HG03571 (cell line): ENCODE measurements around the gene IGSF11.
"Not testable (repeated sequence)": the region's sequence is repeated elsewhere in the genome, so short reads cannot be mapped to it uniquely, and the experiment has no call there.

Source experiments
- ATAC-seq: cut with Tn5 transposase; IDR thresholded peaks from one replicate; pipeline ENCODE4 v1.9.1; 2021; ENCODE audit not compliant: unreplicated experiment

IGSF11 gene, protein sequence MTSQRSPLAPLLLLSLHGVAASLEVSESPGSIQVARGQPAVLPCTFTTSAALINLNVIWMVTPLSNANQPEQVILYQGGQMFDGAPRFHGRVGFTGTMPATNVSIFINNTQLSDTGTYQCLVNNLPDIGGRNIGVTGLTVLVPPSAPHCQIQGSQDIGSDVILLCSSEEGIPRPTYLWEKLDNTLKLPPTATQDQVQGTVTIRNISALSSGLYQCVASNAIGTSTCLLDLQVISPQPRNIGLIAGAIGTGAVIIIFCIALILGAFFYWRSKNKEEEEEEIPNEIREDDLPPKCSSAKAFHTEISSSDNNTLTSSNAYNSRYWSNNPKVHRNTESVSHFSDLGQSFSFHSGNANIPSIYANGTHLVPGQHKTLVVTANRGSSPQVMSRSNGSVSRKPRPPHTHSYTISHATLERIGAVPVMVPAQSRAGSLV

DNA sequence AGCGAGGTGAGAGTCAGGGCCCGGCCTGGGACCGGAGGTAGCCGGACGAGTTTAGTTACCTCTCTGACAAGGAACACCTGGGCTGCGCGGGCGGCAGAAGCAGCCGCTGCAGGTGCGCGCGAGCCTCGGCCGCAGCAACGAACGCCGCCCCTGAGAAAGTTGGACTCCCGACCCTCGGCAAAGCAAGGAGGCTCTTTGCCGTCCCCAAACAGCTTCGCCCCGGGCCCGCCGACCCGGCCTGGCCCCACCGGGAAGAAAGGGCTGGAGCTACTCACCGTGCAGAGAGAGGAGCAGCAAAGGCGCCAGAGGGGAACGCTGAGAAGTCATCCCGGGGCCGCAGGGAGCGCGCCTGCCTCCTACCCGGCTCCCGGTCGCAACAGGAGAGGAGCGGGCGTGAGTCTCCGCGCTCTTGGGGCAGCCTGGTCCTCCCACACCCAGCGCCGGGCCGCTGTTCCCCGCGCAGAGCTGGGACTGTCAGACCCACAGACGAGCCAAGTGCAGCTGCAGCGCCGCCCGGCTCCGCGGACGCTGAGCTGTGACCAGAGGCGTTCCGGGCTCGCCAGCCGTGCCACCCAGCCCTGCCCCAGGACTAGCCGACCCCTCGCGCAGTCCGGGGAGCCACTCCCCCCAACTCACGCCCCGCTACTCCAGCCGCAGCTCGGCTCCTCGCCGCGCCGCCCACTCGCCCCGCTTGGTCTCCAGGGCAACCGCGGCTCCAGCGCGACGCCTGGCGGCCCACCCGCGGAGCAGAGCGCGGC is at the start of gene IGSF11:
Gene IGSF11, minus strand, starts transcription at position 591 of the 758 bp plus-strand sequence. Its CDS starts 264 bp downstream, at position 327.
- ATAC-seq: peak; percentile 96

DNA sequence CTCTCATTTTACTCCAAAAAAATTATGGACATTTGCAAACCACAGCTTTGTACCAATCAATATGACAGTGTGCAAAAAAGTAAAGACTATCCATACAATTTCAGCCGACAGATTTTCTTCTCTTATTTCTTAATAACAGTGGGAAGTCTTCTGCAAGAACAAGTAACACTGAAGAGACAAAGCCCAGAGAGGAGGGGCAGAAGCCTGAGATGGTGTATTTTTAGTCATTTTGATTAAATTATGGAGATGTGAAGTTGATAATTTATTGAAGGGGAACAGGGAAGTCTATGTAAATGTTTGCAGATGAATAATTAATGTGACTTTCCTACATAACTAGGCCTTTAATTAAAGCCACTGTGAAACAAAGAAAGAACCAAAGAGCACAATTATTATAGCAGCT is 45.7 kb upstream of the IGSF11 start:
- ATAC-seq: no peak

DNA sequence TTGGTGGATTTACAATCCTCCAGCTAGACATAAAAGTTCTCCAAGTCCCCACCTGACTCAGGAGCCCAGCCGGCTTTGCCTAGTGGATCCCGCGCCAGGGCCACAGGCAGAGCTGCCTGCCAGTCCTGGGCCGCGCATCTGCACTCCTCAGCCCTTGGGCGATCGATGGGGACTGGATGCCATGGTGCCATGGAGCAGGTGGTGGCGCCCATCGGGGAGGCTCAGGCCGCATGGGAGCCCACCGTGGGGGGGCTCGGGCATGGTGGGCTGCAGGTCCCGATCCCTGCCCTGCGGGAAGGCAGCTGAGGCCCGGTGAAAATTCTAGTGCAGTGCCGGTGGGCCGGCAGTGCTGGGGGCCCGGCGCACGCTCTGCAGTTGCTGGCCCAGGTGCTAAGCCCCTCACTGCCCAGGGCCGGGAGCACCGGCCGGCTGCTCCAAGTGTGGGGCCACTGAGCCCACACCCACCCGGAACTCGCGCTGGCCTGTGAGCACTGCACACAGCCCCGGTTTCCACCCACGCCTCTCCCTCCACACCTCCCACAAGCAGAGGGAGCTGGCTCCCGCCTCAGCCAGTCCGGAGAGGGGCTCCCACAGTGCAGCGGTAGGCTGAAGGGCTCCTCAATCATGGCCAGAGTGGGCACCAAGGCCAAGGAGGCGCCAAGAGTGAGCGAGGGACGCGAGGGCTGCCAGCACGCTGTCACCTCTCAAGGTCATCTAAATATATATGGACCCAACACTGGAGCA is 38.8 kb upstream of the IGSF11 start:
- no peak for ATAC-seq

DNA sequence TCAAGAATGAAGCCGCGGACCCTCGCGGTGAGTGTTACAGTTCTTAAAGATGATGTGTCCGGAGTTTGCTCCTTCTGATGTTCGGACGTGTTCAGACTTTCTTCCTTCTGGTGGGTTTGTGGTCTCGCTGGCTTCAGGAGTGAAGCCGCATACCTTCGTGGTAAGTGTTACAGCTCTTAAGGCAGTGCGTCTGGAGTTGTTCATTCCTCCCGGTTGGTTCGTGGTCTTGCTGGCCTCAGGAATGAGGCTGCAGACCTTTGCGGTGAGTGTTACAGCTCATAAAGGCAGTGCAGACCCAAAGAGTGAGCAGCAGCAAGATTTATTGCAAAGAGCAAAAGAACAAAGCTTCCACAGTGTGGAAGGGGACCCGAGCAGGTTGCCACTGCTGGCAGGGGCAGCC is 37.8 kb upstream of the IGSF11 start:
- not testable (repeated sequence) for ATAC-seq

DNA sequence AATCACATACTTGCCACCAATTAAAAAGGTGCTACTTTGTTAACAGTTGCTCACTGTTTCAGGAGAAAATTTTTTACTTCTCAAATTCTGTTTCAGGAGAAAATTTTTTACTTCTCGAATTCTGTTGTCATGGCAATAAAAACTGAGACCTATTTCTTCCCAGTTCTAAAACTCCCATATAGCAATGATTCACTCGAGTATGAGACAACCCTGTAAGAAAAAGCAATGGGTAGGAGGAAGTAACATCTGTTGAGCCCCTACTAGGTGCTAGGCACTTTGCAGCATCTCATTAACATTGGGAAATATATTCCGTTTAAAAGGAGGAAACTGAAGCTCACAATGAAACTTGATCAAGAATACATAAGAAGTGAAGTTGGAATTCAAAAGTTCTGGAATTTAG is 35.1 kb upstream of the IGSF11 start:
- no peak for ATAC-seq

DNA sequence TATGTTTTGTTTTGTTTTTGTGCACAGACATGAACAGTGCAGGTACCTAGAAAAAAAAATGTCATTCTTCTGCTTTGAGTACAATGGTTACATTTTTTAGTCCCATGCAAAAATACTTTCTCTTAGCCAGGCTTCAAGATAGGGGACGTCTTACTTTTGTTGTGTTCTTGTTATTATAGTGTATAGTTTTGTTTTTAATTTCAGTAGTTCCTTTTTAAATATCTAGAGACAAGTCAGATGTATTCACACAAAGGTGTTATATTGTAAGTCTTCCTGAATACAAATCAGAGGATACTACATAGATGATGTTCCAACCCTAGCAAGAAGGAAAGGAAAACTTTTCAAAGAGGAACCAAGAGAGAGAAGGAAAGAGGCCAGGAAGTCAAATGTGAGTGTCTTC is 28.8 kb upstream of the IGSF11 start:
- no peak for ATAC-seq

DNA sequence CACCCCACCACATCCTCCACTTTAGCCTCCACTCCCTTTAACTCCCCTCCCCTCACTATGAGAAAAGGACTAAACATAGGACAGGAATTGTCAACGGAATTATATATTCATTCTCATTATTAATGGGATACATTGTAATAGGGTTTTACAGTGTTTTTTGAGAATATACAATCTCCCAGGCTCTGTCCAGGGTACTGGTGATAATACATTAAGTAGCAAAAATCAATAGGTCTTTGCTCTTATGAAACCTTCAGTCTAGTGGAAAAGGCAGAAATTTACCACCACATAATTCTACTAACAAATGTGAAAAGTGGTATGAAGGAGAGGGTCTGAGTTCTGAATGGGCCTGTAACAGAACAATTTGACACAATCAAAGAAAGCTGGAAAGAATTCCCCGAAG is 28.2 kb upstream of the IGSF11 start:
- ATAC-seq: no peak

DNA sequence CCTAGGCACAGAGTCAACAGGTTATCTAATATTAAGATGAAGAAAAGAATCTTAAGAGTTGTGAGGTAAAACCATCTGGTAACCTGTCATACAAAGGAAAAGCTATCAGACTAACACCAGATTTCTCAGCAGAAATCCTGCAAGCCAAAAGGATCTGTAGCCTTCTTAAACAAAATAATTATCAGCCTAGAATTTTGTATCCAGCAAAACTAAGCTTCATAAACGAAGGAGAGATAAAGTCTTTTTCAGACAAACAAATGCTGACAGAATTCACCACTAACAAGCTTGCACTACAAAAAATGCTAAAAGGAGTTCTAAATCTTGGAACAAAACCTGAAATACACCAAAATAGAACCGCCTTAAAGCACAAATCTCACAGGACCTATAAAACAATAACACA is 9.9 kb upstream of the IGSF11 start:
- ATAC-seq: no peak

DNA sequence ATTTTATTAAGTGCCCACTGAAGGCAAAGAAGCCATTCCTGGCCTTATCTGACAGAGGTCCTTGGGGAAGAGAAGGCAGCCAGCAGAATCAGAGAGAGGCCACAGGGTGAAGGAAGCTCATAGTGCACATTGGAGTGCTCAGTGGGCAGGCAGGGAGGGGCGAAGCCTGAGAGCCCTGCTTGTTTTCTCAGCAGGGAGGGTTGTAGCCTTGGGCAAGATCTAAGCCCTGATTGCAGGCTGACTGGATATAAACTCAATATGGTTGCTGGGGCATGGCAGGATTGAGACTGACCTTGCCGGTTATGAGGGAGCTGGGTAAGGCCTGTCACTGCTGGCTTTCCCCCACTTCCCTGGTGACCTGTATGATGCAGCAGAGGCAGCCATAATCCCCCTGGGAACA is 7.5 kb upstream of the IGSF11 start:
- no peak for ATAC-seq

DNA sequence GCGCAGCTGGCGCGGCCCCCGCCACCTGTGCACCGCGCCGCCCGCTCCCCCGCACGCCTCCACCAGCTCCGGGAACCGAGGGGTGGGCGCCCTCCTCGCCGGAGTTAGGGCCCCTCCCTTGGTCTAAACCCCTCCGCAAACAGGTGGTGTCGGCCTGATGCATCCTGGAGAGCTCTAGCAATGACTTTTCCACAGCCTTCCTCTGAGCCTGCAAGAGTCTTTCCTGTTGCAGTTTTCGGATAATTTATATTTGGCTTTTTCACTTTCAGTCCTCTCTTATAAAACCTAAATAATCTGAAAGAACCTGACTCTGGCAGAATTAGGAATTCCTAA is 334 bp upstream of the IGSF11 start:
- no peak for ATAC-seq

DNA sequence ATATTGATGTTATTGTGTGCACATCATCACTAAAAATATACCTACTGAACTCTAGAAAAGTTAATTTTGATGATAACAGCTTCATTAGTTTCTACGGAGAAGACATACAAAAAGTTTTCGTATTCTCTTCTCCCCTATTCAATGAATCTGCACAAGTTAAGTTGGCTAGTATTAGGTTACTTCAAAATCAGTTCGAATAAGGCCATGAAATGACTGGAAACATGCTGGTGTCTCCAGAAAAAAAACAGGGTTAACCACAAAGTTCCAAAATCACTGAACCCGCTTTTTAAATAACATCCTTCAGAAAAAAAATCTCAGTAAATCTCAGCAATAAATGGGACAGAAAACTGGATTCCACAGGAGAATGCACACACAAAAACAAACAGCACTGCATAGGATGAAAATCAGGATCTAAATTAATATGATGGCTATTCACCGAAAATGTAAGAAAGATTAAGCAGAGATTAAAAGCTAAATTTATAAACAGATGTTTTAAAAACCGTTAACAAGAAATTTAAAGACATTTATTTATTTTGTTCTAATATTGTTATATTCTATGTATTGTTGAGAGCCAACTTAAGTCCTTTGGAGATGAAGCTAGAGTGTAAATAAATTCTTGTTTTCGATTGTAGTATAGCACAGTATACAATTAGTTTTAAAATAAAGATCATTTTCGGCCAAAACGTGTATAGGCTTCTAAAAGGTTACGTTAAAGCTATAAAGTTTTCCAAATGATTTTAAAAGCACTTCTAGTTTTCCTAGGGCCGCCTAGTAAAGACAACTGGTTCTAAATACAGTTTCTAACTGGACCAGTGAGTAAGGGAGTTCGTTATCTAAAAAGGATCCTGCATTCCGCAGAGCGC is 1.0 kb downstream of the IGSF11 start:
- no peak for ATAC-seq

DNA sequence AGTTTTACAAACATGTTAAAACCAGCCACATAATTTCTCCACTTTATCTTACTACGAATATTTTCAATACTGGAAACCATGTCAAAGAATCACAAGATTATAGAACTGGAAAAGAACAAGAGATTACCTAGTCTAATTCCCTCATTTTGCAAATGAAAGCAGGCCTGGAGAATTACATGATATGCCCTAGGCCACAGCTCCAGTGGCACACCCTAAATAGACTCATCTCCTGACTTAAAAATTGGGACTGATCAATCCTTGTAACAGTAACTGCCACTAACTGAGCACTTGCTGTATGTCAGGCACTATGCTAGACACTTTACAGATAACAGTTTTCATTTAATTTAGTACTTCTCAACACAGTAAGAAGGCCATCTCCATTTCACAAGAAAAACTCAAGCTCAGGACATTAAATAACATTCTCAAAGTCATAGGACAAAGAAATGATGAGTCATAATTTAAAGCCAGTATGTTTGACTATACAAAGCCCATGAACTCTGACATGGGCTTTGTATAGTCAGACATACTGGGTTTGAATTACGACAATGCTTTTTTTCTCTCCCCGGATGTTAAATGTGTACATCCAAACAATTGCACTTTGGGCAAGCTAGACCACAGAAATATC is 9.4 kb downstream of the IGSF11 start:
- no peak for ATAC-seq

DNA sequence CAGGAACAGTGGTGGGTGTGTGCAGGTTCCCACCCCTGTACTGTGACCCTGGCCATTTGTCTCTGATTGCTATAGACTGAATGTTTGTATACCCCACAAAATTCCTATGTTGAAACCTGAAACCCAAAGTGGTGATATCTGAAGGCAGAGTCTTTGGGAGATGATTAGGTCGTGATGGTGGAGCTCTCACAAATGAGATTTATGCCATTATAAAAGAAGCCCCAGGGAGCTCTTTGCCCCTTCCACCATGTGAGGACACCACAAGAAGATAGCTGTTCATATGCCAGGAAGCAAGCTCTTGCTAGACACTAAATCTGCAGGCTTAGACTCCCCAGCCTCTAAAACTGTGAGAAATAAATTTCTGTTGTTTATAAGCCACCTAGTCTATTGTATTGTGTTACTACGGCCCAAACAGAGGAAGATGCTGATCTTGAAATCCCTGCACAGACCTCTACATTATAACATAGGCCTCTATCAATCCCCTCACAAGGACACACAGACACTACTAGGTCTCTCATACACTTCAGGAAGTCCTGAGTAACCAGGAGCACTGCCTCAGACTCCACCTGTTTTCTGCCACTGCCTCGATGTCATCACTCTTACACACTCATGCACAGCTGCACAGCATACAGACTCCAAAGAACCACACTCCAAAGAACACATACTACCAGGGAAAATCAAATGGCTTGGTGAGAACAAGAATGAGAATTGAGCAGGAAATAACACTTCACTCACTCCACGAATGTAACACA is 14.7 kb downstream of the IGSF11 start:
- no peak for ATAC-seq

DNA sequence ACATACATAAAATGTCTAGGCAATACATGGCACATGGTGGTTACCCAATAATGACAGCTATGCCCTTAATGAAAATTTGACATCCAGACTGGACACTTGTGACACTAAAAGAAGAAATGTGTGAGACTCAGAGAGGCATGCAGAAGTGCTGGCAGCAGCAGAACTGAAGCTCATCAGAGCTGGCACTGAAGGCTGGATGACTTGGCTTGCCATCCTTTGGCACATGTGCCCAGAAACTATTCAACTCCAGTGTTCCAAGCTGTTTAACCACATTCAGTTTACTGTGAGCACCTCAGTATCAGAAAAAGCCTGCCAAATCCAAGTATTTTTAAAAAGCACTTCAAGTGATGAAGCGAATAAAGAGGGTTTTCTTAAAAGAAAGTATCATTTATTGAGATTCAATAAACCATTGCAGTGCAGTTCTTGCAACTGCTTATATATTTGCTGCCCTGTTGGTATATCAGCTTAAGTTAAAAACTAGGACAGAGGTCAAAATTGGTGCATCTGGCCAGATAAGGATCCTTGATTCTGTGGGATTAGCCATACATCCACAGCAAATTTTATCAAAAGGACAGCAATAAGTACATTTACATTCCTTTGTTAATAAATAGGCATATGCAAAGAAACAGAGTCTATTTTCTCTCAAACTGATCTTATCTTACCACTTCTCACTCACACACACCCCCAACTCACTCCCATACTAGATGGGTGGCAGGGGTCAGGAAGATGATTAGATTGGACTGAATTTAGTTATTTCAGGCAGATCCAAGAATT is 15.8 kb downstream of the IGSF11 start:
- ATAC-seq: no peak

DNA sequence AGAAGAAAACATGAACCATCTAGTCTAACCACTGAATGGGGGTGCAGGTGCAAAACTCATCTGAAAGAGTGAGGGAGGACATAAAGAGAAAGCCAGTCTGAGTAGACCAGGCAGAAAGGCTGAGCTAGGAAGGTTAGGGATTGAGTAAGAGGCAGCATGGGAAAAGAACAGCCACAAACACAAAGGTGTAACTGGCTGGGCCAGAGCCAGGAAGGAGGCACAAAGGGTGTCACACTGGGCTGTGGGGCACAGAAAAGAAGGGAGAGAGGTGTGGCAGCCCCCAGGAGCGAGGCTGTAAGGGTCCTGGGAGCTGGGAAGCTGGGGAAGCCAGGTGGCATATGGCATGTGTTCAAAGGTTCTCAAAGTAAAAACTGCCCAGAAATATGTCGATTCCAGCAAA is 18.7 kb downstream of the IGSF11 start:
- ATAC-seq: no peak

DNA sequence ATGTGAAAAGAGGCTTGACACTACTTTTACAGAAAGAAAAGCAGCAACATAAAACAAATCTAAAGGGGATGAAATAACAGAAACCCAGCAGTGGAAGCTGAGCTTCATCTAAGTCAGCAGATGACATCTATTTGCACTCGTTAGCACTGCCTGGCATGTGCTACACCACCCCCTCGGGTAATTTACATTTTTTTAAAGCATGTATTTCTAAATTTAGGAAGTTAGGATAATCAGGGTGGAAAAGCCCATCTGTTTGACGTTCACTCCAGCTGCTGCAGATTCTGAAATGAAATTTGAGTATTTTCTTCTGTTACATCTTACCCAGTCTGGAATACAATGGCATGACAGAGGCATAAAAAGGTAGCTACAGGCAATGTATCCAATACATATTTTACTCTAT is 20.7 kb downstream of the IGSF11 start:
- no peak for ATAC-seq

DNA sequence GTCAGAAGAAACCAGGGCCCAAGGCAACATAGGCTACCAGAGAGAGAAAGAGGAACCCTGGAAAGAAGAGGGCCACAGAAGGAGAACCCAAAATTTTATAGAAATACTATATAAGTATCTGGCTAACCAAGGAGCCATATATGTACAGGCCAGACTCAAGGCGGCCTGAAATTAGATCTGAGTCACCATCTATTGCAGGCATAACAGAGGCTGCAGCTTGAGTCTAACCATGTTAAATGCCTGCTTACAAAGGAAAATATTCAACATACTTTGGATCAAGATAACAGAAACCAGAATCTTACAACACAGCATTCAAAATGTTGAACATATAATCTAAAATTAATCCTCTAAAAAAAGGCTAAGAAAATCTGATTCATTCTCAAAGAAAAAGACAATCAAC is 23.1 kb downstream of the IGSF11 start:
- no peak for ATAC-seq

DNA sequence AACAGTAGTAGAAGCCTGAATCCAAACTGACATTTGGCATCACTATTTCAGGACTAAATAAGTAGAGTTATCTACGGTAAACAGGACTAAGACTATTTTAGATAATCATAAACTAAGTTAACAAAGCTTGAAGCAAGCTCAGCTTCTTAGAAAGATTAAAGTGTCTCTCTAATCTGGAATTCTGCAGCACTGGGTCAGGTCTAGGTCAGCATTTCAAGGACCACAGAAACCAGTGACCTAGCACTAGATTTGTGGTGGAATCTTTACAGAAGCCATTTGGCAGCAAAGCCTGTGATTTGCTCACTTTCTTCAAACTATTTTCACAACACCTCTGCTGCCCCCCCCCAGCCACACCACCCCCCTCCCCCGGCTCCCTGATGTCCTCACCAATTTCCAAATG is 37.5 kb downstream of the IGSF11 start:
- ATAC-seq: no peak

DNA sequence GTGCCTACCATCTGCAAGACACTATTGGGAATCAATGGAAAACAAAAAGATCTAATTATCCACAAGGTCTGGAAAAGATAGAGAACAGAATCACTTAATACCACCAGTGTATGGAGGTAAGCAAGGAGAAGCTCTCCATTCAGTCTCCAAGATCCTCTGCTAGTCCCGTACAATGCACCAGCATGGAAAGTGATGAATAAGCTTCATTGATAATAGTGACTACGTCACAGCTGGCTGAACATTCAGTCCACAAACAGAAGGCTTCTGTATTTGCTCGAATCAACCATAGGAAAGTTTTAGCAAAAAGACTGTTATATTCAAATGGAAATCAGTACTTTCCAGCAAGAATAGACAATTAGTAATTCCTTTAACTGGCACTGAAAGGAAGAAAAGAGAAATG is 42.9 kb downstream of the IGSF11 start:
- no peak for ATAC-seq
